ENCODE measurements around the gene CCDC40. TPM values are rescaled to one million over a fixed set of nuclear protein-coding genes. Genes with fewer than 3 reads are reported as not detected.

The CCDC40 gene
- total and polyA plus RNA-seq, 9 donors, result 3.2 to 7.1 (median 4.4) TPM

DNA sequence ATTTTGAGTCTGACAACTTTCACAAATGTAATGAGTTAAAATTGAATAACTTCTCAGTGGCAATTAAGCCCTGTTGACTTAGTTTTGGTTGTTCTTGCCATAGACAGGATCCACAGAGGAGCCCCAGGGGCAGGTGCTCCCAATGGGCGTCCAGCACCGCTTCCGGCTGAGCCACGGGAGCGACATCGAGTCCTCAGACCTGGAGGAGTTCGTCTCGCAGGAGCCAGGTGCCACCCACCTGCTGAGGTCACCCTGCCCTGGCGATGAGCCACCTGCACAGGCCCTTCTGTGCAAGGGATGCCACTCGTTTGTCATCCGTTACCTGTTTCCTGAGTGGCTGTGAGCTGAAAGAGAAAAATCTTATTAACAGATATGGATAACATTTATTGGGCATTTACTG is 10.7 kb downstream of the CCDC40 start:
- H3K4me1 ChIP-seq (ENCODE audit: control insufficient read depth, insufficient read depth, low read length), result no peaks in the 10 kb centered on the region
- WGBS (ENCODE audit: insufficient coverage), result 89% methylated on average over 9 of the region's 11 CpGs
- no peak overlapping the region for H3K4me3 ChIP-seq (ENCODE audit: low read length)
- no peak for DNase-seq
- H3K27me3 ChIP-seq (ENCODE audit: control insufficient read depth, insufficient read depth, low read length), result no peaks in the 10 kb centered on the region
- peaks cover 45% of the 10 kb centered on the region for H3K36me3 ChIP-seq (ENCODE audit: control insufficient read depth, insufficient read depth, low read length)
- no peaks in the 10 kb centered on the region for H3K9me3 ChIP-seq (replicated peaks; ENCODE audit: control insufficient read depth, low read depth, low read length)
- no peak overlapping the region for H3K27ac ChIP-seq (ENCODE audit: low read length)

GRCh38 chr17:80049986-80050385 is 13.5 kb downstream of the CCDC40 start:
- no peak overlapping the region for H3K4me3 ChIP-seq (ENCODE audit: low read length)
- peaks cover 2% of the 10 kb centered on the region for H3K4me1 ChIP-seq (ENCODE audit: control insufficient read depth, insufficient read depth, low read length)
- 95% methylated on average over 21 of the region's 21 CpGs for WGBS (ENCODE audit: insufficient coverage)
- H3K27me3 ChIP-seq (ENCODE audit: control insufficient read depth, insufficient read depth, low read length), result no peaks in the 10 kb centered on the region
- no peaks in the 10 kb centered on the region for H3K9me3 ChIP-seq (replicated peaks; ENCODE audit: control insufficient read depth, low read depth, low read length)
- no peak overlapping the region for H3K27ac ChIP-seq (ENCODE audit: low read length)
- no peak for DNase-seq
- peaks cover 27% of the 10 kb centered on the region for H3K36me3 ChIP-seq (ENCODE audit: control insufficient read depth, insufficient read depth, low read length)

- Histone ChIP-seq H3K27ac (ENCODE audit: low read length) (no peak overlapping the region), H3K27me3 (ENCODE audit: control insufficient read depth, insufficient read depth, low read length) (no peaks in the 10 kb centered on the region), H3K36me3 (ENCODE audit: control insufficient read depth, insufficient read depth, low read length) (peaks cover 26% of the 10 kb centered on the region), H3K4me1 (ENCODE audit: control insufficient read depth, insufficient read depth, low read length) (peaks cover 2% of the 10 kb centered on the region), H3K9me3 (replicated peaks; ENCODE audit: control insufficient read depth, low read depth, low read length) (no peaks in the 10 kb centered on the region), H3K4me3 (ENCODE audit: low read length) (no peak overlapping the region)
- no peak for DNase-seq
- 83% methylated on average over 16 of the region's 16 CpGs for WGBS (ENCODE audit: insufficient coverage)
These were observed 14.3 kb downstream of the CCDC40 start for GRCh38 chr17:80050706-80051105.

- Histone ChIP-seq H3K4me3 (ENCODE audit: low read length) (no peak overlapping the region), H3K27ac (ENCODE audit: low read length) (no peak overlapping the region), H3K9me3 (replicated peaks; ENCODE audit: control insufficient read depth, low read depth, low read length) (no peaks in the 10 kb centered on the region), H3K27me3 (ENCODE audit: control insufficient read depth, insufficient read depth, low read length) (no peaks in the 10 kb centered on the region), H3K4me1 (ENCODE audit: control insufficient read depth, insufficient read depth, low read length) (peaks cover 2% of the 10 kb centered on the region), H3K36me3 (ENCODE audit: control insufficient read depth, insufficient read depth, low read length) (peaks cover 26% of the 10 kb centered on the region)
- DNase-seq, result no peak
- 83% methylated on average over 7 of the region's 11 CpGs for WGBS (ENCODE audit: insufficient coverage)
These were observed 15.2 kb downstream of the CCDC40 start for GRCh38 chr17:80051681-80052080.

DNA sequence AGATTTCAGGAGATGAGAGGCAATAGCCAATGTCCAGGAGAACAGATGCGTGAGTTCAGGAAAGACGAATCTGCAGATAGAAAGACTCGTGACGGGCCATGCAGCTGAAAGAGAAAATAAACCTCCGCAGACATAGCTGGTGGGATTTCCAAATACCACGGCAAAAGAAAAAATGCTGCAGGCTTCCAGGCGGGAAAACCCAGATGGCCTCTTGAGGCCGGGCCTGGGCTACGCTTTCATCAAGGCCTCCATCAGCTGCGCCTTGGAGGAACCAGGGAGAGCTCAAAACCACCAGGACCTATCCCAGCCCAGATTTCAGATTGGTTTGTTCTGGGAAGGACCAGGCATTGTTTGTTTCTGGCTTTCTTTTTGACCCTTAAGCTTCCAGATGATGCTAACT is 16.7 kb downstream of the CCDC40 start:
- H3K27me3 ChIP-seq (ENCODE audit: control insufficient read depth, insufficient read depth, low read length), result no peaks in the 10 kb centered on the region
- H3K4me1 ChIP-seq (ENCODE audit: control insufficient read depth, insufficient read depth, low read length), result peaks cover 2% of the 10 kb centered on the region
- WGBS (ENCODE audit: insufficient coverage), result 54% methylated on average over 10 of the region's 10 CpGs
- H3K4me3 ChIP-seq (ENCODE audit: low read length), result no peak overlapping the region
- no peaks in the 10 kb centered on the region for H3K9me3 ChIP-seq (replicated peaks; ENCODE audit: control insufficient read depth, low read depth, low read length)
- DNase-seq, result peak; percentile 58
- H3K27ac ChIP-seq (ENCODE audit: low read length), result no peak overlapping the region
- peaks cover 23% of the 10 kb centered on the region for H3K36me3 ChIP-seq (ENCODE audit: control insufficient read depth, insufficient read depth, low read length)

DNA sequence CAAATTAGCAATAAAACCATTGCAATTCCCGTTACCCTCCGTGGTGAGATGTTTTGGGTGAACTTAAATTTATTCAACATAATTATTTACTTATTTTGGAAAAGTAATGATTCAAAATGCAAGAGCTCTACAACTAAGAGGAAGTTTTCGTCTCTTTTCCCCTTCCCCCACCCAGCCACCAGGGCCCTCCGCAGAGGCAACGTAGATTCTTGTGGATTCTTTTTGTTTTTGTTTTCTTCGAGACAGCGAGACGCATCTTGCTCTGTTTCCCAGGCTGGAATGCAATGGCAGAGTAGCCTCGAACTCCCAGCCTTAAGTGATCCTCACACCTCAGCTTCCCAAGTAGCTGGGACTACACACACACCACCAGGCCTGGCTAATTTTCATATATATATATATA is 19.2 kb downstream of the CCDC40 start:
- Histone ChIP-seq H3K4me1 (ENCODE audit: control insufficient read depth, insufficient read depth, low read length) (peaks cover 2% of the 10 kb centered on the region), H3K4me3 (ENCODE audit: low read length) (no peak overlapping the region), H3K9me3 (replicated peaks; ENCODE audit: control insufficient read depth, low read depth, low read length) (no peaks in the 10 kb centered on the region), H3K36me3 (ENCODE audit: control insufficient read depth, insufficient read depth, low read length) (peaks cover 21% of the 10 kb centered on the region), H3K27me3 (ENCODE audit: control insufficient read depth, insufficient read depth, low read length) (no peaks in the 10 kb centered on the region), H3K27ac (ENCODE audit: low read length) (no peak overlapping the region)
- WGBS (ENCODE audit: insufficient coverage), result no CpG with 5 or more reads among the region's 9 CpGs
- DNase-seq, result no peak

GRCh38 chr17:80058311-80058955 is 22.0 kb downstream of the CCDC40 start:
- Histone ChIP-seq H3K4me3 (ENCODE audit: low read length) (no peak overlapping the region), H3K36me3 (ENCODE audit: control insufficient read depth, insufficient read depth, low read length) (peaks cover 16% of the 10 kb centered on the region), H3K4me1 (ENCODE audit: control insufficient read depth, insufficient read depth, low read length) (no peaks in the 10 kb centered on the region), H3K27ac (ENCODE audit: low read length) (no peak overlapping the region), H3K27me3 (ENCODE audit: control insufficient read depth, insufficient read depth, low read length) (no peaks in the 10 kb centered on the region), H3K9me3 (replicated peaks; ENCODE audit: control insufficient read depth, low read depth, low read length) (no peaks in the 10 kb centered on the region)
- WGBS (ENCODE audit: insufficient coverage), result 96% methylated on average over 28 of the region's 28 CpGs
- DNase-seq, result no peak

- no peak overlapping the region for H3K27ac ChIP-seq (ENCODE audit: low read length)
- H3K9me3 ChIP-seq (replicated peaks; ENCODE audit: control insufficient read depth, low read depth, low read length), result no peaks in the 10 kb centered on the region
- DNase-seq, result no peak
- H3K4me3 ChIP-seq (ENCODE audit: low read length), result no peak overlapping the region
- H3K36me3 ChIP-seq (ENCODE audit: control insufficient read depth, insufficient read depth, low read length), result peaks cover 22% of the 10 kb centered on the region
- H3K27me3 ChIP-seq (ENCODE audit: control insufficient read depth, insufficient read depth, low read length), result no peaks in the 10 kb centered on the region
- no CpG with 5 or more reads among the region's 4 CpGs for WGBS (ENCODE audit: insufficient coverage)
- peaks cover under 1% of the 10 kb centered on the region for H3K4me1 ChIP-seq (ENCODE audit: control insufficient read depth, insufficient read depth, low read length)
These were observed 24.2 kb downstream of the CCDC40 start for GRCh38 chr17:80060644-80061043.

DNA sequence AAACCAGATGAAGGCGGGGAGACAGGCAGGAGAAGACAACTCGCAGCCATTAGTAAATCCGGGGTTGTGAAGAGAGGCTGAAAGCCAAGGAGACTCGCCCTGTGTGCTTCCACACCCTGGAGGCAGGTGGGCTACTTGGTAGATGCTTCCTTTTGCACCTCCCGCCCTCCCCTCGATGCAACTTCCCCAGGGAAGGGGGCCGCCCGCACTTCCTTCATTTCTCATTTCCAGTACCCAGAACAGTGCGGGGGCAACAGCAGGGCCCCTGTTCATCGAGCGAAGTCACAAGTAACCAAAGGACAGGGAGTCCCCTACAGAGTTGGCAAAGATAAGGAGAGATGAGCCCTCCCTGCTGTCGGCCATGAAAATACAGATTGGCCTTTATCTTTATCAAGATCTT is 25.0 kb downstream of the CCDC40 start:
- H3K4me1 ChIP-seq (ENCODE audit: control insufficient read depth, insufficient read depth, low read length), result peaks cover 3% of the 10 kb centered on the region
- H3K9me3 ChIP-seq (replicated peaks; ENCODE audit: control insufficient read depth, low read depth, low read length), result no peaks in the 10 kb centered on the region
- no peak overlapping the region for H3K4me3 ChIP-seq (ENCODE audit: low read length)
- H3K36me3 ChIP-seq (ENCODE audit: control insufficient read depth, insufficient read depth, low read length), result peaks cover 22% of the 10 kb centered on the region
- 77% methylated on average over 3 of the region's 12 CpGs for WGBS (ENCODE audit: insufficient coverage)
- no peaks in the 10 kb centered on the region for H3K27me3 ChIP-seq (ENCODE audit: control insufficient read depth, insufficient read depth, low read length)
- no peak for DNase-seq
- no peak overlapping the region for H3K27ac ChIP-seq (ENCODE audit: low read length)

DNA sequence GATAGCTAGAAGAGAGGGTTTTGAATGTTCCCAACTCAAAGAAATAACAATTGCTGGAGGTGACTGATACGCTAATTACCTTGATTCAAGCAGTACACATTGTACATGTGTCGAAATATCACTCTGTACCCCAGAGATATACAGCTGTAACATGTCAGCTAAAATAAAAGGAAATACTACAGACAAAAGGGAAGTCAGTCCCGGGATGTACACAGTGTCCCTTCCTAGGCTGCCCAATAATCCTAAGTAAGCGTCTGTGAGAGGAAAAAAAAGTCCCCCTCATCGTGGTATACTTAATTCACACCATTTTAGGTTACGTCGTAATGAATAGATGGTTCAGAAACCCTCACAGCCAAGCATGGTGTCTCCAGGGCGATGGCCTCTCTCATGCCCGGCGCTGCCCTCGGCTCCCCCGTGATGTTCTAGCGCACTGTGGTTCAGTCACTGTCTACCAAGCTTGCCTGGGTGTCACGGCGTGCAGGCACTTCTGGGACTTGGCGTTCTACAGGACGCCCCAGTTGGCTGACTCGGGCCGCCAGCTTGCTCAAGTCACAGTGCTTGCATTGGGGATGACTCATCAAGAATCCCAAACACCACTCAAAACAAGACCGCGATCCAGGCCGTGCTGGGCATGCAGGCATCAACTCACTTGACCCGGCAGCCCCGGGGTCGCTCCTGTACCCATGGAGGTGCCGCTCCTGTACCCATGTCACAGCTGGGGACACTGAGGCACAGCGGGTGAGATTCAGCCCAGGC is 27.6 kb downstream of the CCDC40 start:
- no peak overlapping the region for H3K4me3 ChIP-seq (ENCODE audit: low read length)
- no peaks in the 10 kb centered on the region for H3K27me3 ChIP-seq (ENCODE audit: control insufficient read depth, insufficient read depth, low read length)
- peaks cover 25% of the 10 kb centered on the region for H3K36me3 ChIP-seq (ENCODE audit: control insufficient read depth, insufficient read depth, low read length)
- peaks cover 10% of the 10 kb centered on the region for H3K4me1 ChIP-seq (ENCODE audit: control insufficient read depth, insufficient read depth, low read length)
- no peaks in the 10 kb centered on the region for H3K9me3 ChIP-seq (replicated peaks; ENCODE audit: control insufficient read depth, low read depth, low read length)
- 86% methylated on average over 22 of the region's 27 CpGs for whole genome bisulfite sequencing (ENCODE audit: insufficient coverage)
- DNase-seq, result no peak
- H3K27ac ChIP-seq (ENCODE audit: low read length), result no peak overlapping the region
